Ascending aorta (tissue), 2 donors: Measurements from ENCODE around the gene E2F7. TPM values are rescaled to one million over a fixed set of nuclear protein-coding genes. Genes with fewer than 3 reads are reported as not detected.

Source experiments
- DNase-seq, 2 donors: peaks; one replicate each; pipeline ENCODE4 v3.0.0-alpha.2; 2019; ENCODE audit warnings: low spot score in 2 of 2
- H3K27ac ChIP-seq, 2 donors: fragments of 200-600 bp; sonication (generic); one replicate each; pipeline ENCODE4 v1.5.1; 2016 to 2017; ENCODE audit warnings: mild to moderate bottlenecking in 1 of 2
- H3K27me3 ChIP-seq: fragments of 200-600 bp; sonication (generic); one replicate; pipeline ENCODE4 v1.5.1; 2017
- H3K36me3 ChIP-seq, 2 donors: fragments of 200-600 bp; sonication (generic); one replicate each; pipeline ENCODE4 v1.5.1; 2016
- H3K4me1 ChIP-seq, 2 donors: fragments of 200-600 bp; sonication (generic); one replicate each; pipeline ENCODE4 v1.5.1; 2016 to 2017; ENCODE audit warnings: mild to moderate bottlenecking in 1 of 2
- H3K4me3 ChIP-seq, 2 donors: fragments of 200-600 bp; sonication (generic); one replicate each; pipeline ENCODE4 v1.5.1; 2016 to 2017; ENCODE audit warnings: mild to moderate bottlenecking in 1 of 2
- H3K9me3 ChIP-seq, 2 donors: fragments of 200-600 bp; sonication (generic); one replicate each; pipeline ENCODE4 v1.5.1; 2016
- intact Hi-C: fragments of 100-400 bp; cut with DNase I; formaldehyde crosslinking; loops from one replicate; pipeline ENCODE4 v1.15.1; 2023
- total RNA-seq: library from RNA; depleted of rRNA; stranded (reverse); fragments of >200 nt; gene quantifications from one replicate; pipeline ENCODE4 v1.1.0, GENCODE V29; 2016
- TF ChIP-seq, protein P1 (sequence below), 3 experiments: fragments of 200-600 bp in 2 of 3; fragments of 450-650 bp in 1 of 3; sonication (generic) in 2 of 3; IDR thresholded peaks; one replicate each; pipeline ENCODE4 v1.5.1; 2016 to 2019; ENCODE audit warnings: antibody characterized with exemption in 3 of 3, mild to moderate bottlenecking in 1 of 3, moderate library complexity in 1 of 3

E2F7 gene
- total RNA-seq, 1 donor from 2014 or later = not detected

DNA sequence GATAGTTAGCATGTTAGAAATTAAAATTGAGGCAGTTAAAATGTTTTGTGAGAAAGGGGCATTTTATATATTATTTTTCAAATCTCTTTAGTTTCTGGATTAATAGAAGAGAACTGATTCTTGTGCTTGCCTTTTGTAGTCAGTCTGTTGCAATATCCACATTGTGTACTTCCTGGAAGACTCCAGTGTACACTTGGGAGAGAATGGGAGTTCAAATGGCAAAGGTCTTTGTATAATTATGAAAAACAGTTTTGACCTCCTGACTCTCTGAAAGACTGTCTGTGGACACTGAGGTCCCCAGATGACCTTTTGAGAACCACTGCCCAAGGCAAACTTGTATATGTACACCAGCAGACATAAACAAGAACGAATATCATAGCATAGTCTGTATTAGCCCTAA is 12.1 kb downstream of the E2F7 start:
- intact Hi-C loops = no loop called here
- no peak for DNase-seq
- Histone ChIP-seq H3K4me3 (no peak overlapping the region), H3K27me3 (no peaks in the 10 kb centered on the region), H3K4me1 (no peaks in the 10 kb centered on the region), H3K9me3 (no peaks in the 10 kb centered on the region), H3K36me3 (no peaks in the 10 kb centered on the region), H3K27ac (no peak overlapping the region)
- TF ChIP-seq, protein P1, sequence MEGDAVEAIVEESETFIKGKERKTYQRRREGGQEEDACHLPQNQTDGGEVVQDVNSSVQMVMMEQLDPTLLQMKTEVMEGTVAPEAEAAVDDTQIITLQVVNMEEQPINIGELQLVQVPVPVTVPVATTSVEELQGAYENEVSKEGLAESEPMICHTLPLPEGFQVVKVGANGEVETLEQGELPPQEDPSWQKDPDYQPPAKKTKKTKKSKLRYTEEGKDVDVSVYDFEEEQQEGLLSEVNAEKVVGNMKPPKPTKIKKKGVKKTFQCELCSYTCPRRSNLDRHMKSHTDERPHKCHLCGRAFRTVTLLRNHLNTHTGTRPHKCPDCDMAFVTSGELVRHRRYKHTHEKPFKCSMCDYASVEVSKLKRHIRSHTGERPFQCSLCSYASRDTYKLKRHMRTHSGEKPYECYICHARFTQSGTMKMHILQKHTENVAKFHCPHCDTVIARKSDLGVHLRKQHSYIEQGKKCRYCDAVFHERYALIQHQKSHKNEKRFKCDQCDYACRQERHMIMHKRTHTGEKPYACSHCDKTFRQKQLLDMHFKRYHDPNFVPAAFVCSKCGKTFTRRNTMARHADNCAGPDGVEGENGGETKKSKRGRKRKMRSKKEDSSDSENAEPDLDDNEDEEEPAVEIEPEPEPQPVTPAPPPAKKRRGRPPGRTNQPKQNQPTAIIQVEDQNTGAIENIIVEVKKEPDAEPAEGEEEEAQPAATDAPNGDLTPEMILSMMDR (IDR thresholded peaks at IDR 0.05) = no peak

DNA sequence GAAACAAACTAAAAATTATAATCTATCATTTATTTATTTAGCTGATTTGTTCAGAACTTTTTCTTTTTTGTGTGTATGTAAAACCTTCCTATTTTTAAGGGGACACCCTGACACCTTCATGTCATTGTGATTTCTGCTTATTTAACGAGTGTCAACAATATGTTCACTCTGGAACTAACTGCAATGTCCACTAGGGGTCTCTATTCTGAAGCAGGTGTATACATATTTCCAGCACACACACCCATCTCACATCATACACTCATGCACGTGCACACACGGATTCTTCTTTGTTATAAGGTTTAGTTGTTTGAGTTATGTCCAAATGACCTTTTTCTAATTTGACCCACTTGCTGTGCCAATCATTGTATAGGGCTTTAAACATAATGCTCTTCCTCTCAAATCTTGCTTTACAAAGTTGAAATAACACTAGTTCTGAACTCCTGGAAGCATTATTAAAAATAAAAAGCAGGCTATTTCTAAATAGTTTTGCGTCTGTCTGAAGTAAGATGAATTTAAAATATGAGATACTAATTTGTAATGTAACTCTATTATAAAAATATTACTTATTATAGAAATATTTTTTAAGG is 15.5 kb downstream of the E2F7 start:
- DNase-seq = no peak
- Histone ChIP-seq H3K4me3 (no peak overlapping the region), H3K27ac (no peak overlapping the region), H3K4me1 (no peaks in the 10 kb centered on the region), H3K9me3 (no peaks in the 10 kb centered on the region), H3K36me3 (no peaks in the 10 kb centered on the region), H3K27me3 (no peaks in the 10 kb centered on the region)
- intact Hi-C loops = no loop called here
- TF ChIP-seq, protein P1 (IDR thresholded peaks at IDR 0.05) = peak; percentile 16 to 66 (median 58)

DNA sequence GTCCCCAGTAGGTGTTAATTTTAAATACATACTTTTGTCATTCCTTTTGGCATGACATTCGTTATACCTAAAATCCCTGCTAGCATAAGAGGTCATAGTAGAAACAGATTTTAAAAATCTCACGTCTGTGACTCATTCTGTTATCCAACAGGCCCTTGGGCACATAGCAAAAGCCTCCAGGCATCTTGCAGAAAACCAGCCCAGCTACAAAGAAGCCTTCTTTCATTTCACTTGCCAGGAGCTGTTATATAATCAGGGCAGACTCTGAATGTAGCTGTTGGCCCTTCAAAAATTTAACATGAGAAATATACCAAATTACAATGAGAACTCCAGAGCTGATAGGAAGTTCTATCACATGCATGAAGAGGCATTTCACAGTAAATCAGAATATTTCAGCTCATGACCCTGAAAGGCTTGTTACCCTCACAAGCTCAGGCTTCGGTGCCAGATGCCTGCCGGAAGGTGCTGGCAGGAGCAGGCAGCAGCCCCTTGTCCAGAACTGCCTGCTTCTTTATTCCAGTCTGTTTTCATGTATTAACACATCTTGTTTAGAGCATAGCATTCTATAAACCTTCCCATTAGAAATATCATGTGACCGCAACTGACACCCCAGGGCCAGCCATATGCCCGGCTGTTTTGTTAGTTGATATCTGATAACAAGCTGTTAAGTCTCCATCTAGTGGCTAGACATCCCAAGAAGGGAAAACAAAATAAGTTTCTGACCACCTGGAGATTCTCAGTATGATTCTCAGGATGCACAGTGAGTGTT is 17.8 kb downstream of the E2F7 start:
- intact Hi-C loops = no loop called here
- Histone ChIP-seq H3K27me3 (no peaks in the 10 kb centered on the region), H3K27ac (no peak overlapping the region)

DNA sequence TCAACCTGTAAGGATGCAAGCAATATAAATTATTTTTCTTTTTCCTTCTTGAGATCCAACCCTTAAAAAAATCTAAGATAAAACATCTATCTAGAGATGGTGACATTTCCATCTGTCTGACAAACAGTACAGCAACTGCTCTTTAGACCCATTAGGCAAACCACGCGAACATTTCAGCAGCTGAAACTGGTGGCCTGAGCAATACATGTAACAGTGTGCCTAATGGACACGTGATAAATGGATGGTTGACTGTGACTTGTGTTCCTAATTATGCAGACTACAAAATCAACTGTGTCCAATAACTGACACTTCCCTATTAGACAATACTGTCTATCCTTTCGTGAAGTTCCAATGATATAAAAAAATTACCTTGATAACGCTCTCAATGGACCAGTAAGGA is 18.9 kb downstream of the E2F7 start:
- H3K4me1 ChIP-seq = no peaks in the 10 kb centered on the region
- H3K9me3 ChIP-seq = no peaks in the 10 kb centered on the region
- TF ChIP-seq, protein P1 (IDR thresholded peaks at IDR 0.05) = no peak
- no peak for DNase-seq
- H3K36me3 ChIP-seq = no peaks in the 10 kb centered on the region
- intact Hi-C loops = no loop called here
- no peak overlapping the region for H3K27ac ChIP-seq
- no peaks in the 10 kb centered on the region for H3K27me3 ChIP-seq
- no peak overlapping the region for H3K4me3 ChIP-seq

More for the DNA sequence above, 17.8 kb downstream of the E2F7 start:
- TF ChIP-seq, protein P1 (IDR thresholded peaks at IDR 0.05) = no peak
- H3K9me3 ChIP-seq = no peaks in the 10 kb centered on the region
- no peak for DNase-seq
- no peaks in the 10 kb centered on the region for H3K36me3 ChIP-seq
- H3K4me1 ChIP-seq = no peaks in the 10 kb centered on the region
- H3K4me3 ChIP-seq = no peak overlapping the region

DNA sequence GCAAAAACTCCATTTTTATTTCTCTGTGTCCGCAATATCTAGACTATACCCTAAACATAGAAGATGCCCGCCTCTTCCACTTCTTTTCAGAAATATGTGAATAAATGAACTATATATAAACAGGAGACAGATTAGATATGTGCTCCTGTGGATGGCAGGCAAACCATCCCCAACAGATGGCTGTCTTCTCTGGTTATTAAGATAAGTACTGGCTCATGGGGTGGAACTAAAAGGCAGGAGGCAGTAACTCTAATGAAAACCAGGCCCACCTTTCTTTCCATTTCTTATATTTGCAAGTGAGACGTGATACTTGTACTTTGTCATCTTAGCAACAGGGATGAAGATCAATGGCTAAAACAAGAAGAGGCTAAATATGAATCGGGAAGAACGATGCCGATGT is 20.2 kb downstream of the E2F7 start:
- Histone ChIP-seq H3K27ac (no peak overlapping the region), H3K9me3 (no peaks in the 10 kb centered on the region), H3K4me1 (no peaks in the 10 kb centered on the region), H3K27me3 (no peaks in the 10 kb centered on the region), H3K4me3 (no peak overlapping the region), H3K36me3 (no peaks in the 10 kb centered on the region)
- intact Hi-C loops = no loop called here
- TF ChIP-seq, protein P1 (IDR thresholded peaks at IDR 0.05) = no peak
- DNase-seq = no peak
